Measurements from ENCODE around the gene SORCS1. TPM values are rescaled to one million over a fixed set of nuclear protein-coding genes. Genes with fewer than 3 reads are reported as not detected.

The SORCS1 gene
- total RNA-seq, 1 experiment from 2014 or later, result not detected

DNA sequence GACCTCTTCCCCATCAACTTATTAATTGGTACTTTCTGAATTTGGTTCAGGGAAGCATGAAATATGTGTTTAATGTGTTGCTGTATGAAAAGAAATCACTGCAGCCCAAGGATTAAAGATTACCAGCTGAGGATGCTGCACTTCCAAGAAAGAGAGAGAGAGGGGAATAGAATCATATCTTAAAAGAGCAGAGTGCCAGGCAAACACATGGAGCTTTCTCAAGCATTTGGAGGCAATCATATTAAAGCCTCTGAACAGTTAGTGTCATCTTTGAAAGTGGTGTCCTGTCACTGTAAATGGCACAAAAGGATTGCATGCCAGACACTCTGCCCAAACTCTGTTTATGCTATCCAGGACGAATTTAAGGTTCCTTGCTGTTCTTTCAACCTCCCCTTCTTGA is 386.7 kb downstream of the SORCS1 start:
- Mint-ChIP-seq H3K4me3 (ENCODE audit: unreplicated experiment) (no peak overlapping the region), H3K27ac (ENCODE audit: unreplicated experiment) (no peak overlapping the region), H3K27me3 (ENCODE audit: insufficient read depth, unreplicated experiment) (peaks cover 3% of the 10 kb centered on the region), H3K9me3 (ENCODE audit: unreplicated experiment) (no peaks in the 10 kb centered on the region), H3K36me3 (ENCODE audit: insufficient read depth, unreplicated experiment) (no peaks in the 10 kb centered on the region), H3K4me1 (ENCODE audit: low read depth, unreplicated experiment) (no peaks in the 10 kb centered on the region)
- no peaks in the 10 kb centered on the region; the same call in 1 of the 2 replicates for H3K27me3 ChIP-seq (replicated peaks; ENCODE audit: control insufficient read depth, insufficient read depth, low read length)
- intact Hi-C loops (cut with micrococcal nuclease; ENCODE audit: unreplicated experiment), result no loop called here
- H3K36me3 ChIP-seq (ENCODE audit: control insufficient read depth, insufficient read depth, low read length), result no peaks in the 10 kb centered on the region
- DNase-seq, result no peak
- no TSS peak for BruUV-seq (replicated peaks)
- no peaks in the 10 kb centered on the region for H3K4me1 ChIP-seq
- H3K4me3 ChIP-seq (ENCODE audit: low read depth, low read length), result no peak overlapping the region
- TF ChIP-seq, protein P1, sequence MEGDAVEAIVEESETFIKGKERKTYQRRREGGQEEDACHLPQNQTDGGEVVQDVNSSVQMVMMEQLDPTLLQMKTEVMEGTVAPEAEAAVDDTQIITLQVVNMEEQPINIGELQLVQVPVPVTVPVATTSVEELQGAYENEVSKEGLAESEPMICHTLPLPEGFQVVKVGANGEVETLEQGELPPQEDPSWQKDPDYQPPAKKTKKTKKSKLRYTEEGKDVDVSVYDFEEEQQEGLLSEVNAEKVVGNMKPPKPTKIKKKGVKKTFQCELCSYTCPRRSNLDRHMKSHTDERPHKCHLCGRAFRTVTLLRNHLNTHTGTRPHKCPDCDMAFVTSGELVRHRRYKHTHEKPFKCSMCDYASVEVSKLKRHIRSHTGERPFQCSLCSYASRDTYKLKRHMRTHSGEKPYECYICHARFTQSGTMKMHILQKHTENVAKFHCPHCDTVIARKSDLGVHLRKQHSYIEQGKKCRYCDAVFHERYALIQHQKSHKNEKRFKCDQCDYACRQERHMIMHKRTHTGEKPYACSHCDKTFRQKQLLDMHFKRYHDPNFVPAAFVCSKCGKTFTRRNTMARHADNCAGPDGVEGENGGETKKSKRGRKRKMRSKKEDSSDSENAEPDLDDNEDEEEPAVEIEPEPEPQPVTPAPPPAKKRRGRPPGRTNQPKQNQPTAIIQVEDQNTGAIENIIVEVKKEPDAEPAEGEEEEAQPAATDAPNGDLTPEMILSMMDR (IDR thresholded peaks at IDR 0.05; ENCODE audit: insufficient read depth in 1 of 2, low read depth in 1 of 2, low read length in 1 of 2, severe bottlenecking in 1 of 2, unreplicated experiment in 1 of 2), result no peak
- H3K9me3 ChIP-seq, result no peaks in the 10 kb centered on the region
- POLR2A ChIA-PET, result no interaction called here
- CTCF ChIA-PET, result no interaction called here

GRCh38 chr10:106775127-106775526 is 389.4 kb downstream of the SORCS1 start:
- CTCF ChIA-PET, result no interaction called here
- no peaks in the 10 kb centered on the region for H3K4me1 ChIP-seq
- H3K27ac Mint-ChIP-seq (ENCODE audit: unreplicated experiment), result no peak overlapping the region
- no peaks in the 10 kb centered on the region for H3K36me3 ChIP-seq (ENCODE audit: control insufficient read depth, insufficient read depth, low read length)
- no peaks in the 10 kb centered on the region for H3K36me3 Mint-ChIP-seq (ENCODE audit: insufficient read depth, unreplicated experiment)
- H3K9me3 Mint-ChIP-seq (ENCODE audit: unreplicated experiment), result no peaks in the 10 kb centered on the region
- POLR2A ChIA-PET, result no interaction called here
- H3K27me3 Mint-ChIP-seq (ENCODE audit: insufficient read depth, unreplicated experiment), result peaks cover 8% of the 10 kb centered on the region
- H3K27me3 ChIP-seq (replicated peaks; ENCODE audit: control insufficient read depth, insufficient read depth, low read length), result no peaks in the 10 kb centered on the region; the same call in 1 of the 2 replicates
- no peaks in the 10 kb centered on the region for H3K9me3 ChIP-seq
- BruUV-seq (replicated peaks), result no TSS peak
- H3K4me3 Mint-ChIP-seq (ENCODE audit: unreplicated experiment), result no peak overlapping the region
- H3K4me1 Mint-ChIP-seq (ENCODE audit: low read depth, unreplicated experiment), result no peaks in the 10 kb centered on the region
- TF ChIP-seq, protein P1 (IDR thresholded peaks at IDR 0.05; ENCODE audit: insufficient read depth in 1 of 2, low read depth in 1 of 2, low read length in 1 of 2, severe bottlenecking in 1 of 2, unreplicated experiment in 1 of 2), result no peak
- intact Hi-C loops (cut with micrococcal nuclease; ENCODE audit: unreplicated experiment), result no loop called here
- H3K4me3 ChIP-seq (ENCODE audit: low read depth, low read length), result no peak overlapping the region
- DNase-seq, result no peak

- no peaks in the 10 kb centered on the region for H3K36me3 Mint-ChIP-seq (ENCODE audit: insufficient read depth, unreplicated experiment)
- BruUV-seq (replicated peaks), result no TSS peak
Observed at GRCh38 chr10:106772957-106773356, 391.5 kb downstream of the SORCS1 start.

More at GRCh38 chr10:106772957-106773356, 391.5 kb downstream of the SORCS1 start:
- DNase-seq, result no peak
- H3K27me3 ChIP-seq (replicated peaks; ENCODE audit: control insufficient read depth, insufficient read depth, low read length), result no peaks in the 10 kb centered on the region
- CTCF ChIA-PET, result no interaction called here
- H3K4me3 ChIP-seq (ENCODE audit: low read depth, low read length), result no peak overlapping the region
- H3K9me3 Mint-ChIP-seq (ENCODE audit: unreplicated experiment), result no peaks in the 10 kb centered on the region
- H3K4me1 Mint-ChIP-seq (ENCODE audit: low read depth, unreplicated experiment), result no peaks in the 10 kb centered on the region
- no peaks in the 10 kb centered on the region for H3K4me1 ChIP-seq
- no peak overlapping the region for H3K27ac Mint-ChIP-seq (ENCODE audit: unreplicated experiment)
- no peaks in the 10 kb centered on the region for H3K9me3 ChIP-seq
- no peaks in the 10 kb centered on the region for H3K36me3 ChIP-seq (ENCODE audit: control insufficient read depth, insufficient read depth, low read length)
- TF ChIP-seq, protein P1 (IDR thresholded peaks at IDR 0.05; ENCODE audit: insufficient read depth in 1 of 2, low read depth in 1 of 2, low read length in 1 of 2, severe bottlenecking in 1 of 2, unreplicated experiment in 1 of 2), result no peak
- intact Hi-C loops (cut with micrococcal nuclease; ENCODE audit: unreplicated experiment), result no loop called here
- H3K4me3 Mint-ChIP-seq (ENCODE audit: unreplicated experiment), result no peak overlapping the region
- POLR2A ChIA-PET, result no interaction called here
- H3K27me3 Mint-ChIP-seq (ENCODE audit: insufficient read depth, unreplicated experiment), result peaks cover 8% of the 10 kb centered on the region

Data from Caco-2 (cell line).